PC-9 (cell line): ENCODE data around the gene ALDH2. TPM values are rescaled to one million over a fixed set of nuclear protein-coding genes. Genes with fewer than 3 reads are reported as not detected.

Experiments used
- BruUV-seq: library from RNA; stranded (reverse); fragments of 400-500 nt; replicated peaks from 2 replicates; lab custom pipeline; 2021; lab: Mats Ljungman, UMichigan
- CTCF ChIA-PET: fragments of 300-600 bp; sonication (Branson Sonifier 250); formaldehyde crosslinking; loops from one replicate; lab custom pipeline; 2022; ENCODE audit warnings: antibody characterized with exemption; lab: Charles Lee
- POLR2A ChIA-PET: fragments of 300-600 bp; sonication (Branson Sonifier 250); formaldehyde crosslinking; loops from one replicate; lab custom pipeline; 2022; ENCODE audit warnings: antibody characterized with exemption; ENCODE audit not compliant: unreplicated experiment; lab: Charles Lee
- DNase-seq, 2 experiments: peaks; one replicate each; pipeline versions ENCODE4 v3.0.0 to v3.0.0-alpha.2; 2015 to 2022; ENCODE audit warnings: mixed read lengths in 1 of 2
- H2AFZ ChIP-seq: fragments of 200-600 bp; sonication (generic); 2 replicates; pipeline ENCODE4 v1.8.1; 2017; ENCODE audit warnings: antibody characterized with exemption
- H3F3A ChIP-seq: fragments of 200-600 bp; sonication (generic); 2 replicates; pipeline ENCODE4 v1.8.1; 2017; ENCODE audit warnings: antibody characterized with exemption, mild to moderate bottlenecking, low read depth; ENCODE audit not compliant: insufficient read depth
- H3K27ac ChIP-seq: fragments of 200-600 bp; sonication (generic); 2 replicates; pipeline ENCODE4 v1.6.1; 2016; ENCODE audit warnings: mixed run types
- H3K27me3 ChIP-seq: fragments of 200-600 bp; sonication (generic); 2 replicates; pipeline ENCODE4 v1.6.1; 2016; ENCODE audit warnings: low read depth, mixed run types; ENCODE audit not compliant: insufficient read depth
- H3K36me3 ChIP-seq: fragments of 200-600 bp; sonication (generic); 2 replicates; pipeline ENCODE4 v1.6.1; 2016; ENCODE audit warnings: low read depth, mixed run types
- H3K4me1 ChIP-seq: fragments of 200-600 bp; sonication (generic); replicated peaks from 2 replicates; pipeline ENCODE4 v1.6.1; 2016; ENCODE audit warnings: mixed run types; ENCODE audit not compliant: insufficient read depth
- H3K4me2 ChIP-seq: fragments of 200-600 bp; sonication (generic); 2 replicates; pipeline ENCODE4 v1.6.1; 2017; ENCODE audit warnings: mixed run types
- H3K4me3 ChIP-seq: fragments of 200-600 bp; sonication (generic); 2 replicates; pipeline ENCODE4 v1.6.1; 2016; ENCODE audit warnings: mixed run types
- H3K79me2 ChIP-seq: fragments of 200-600 bp; sonication (generic); 2 replicates; pipeline ENCODE4 v1.6.1; 2017; ENCODE audit warnings: low read depth, mixed run types
- H3K9me2 ChIP-seq: fragments of 200-600 bp; sonication (generic); 2 replicates; pipeline ENCODE4 v1.8.1; 2017; ENCODE audit warnings: mild to moderate bottlenecking; ENCODE audit not compliant: insufficient read depth
- H3K9me3 ChIP-seq: fragments of 200-600 bp; sonication (generic); 2 replicates; pipeline ENCODE4 v1.8.1; 2016; ENCODE audit warnings: low read depth; ENCODE audit not compliant: insufficient read depth
- H4K20me1 ChIP-seq: fragments of 200-600 bp; sonication (generic); 2 replicates; pipeline ENCODE4 v1.8.1; 2017; ENCODE audit not compliant: insufficient read depth
- CTCF ChIP-seq: fragments of 200-600 bp; sonication (generic); conservative IDR thresholded peaks from 2 replicates; pipeline ENCODE4 v1.6.1; 2017; ENCODE audit warnings: mixed run types, antibody characterized with exemption, mild to moderate bottlenecking, moderate library complexity
- EZH2 ChIP-seq: fragments of 200-600 bp; sonication (generic); IDR thresholded peaks from 2 replicates; pipeline ENCODE4 v1.8.0; 2017; ENCODE audit warnings: antibody characterized with exemption, low read depth
- intact Hi-C: fragments of 100-400 bp; cut with micrococcal nuclease; formaldehyde crosslinking; loops from one replicate; pipeline ENCODE4 v1.10.0; 2022; ENCODE audit not compliant: unreplicated experiment
- total RNA-seq: library from RNA; stranded (reverse); gene quantifications from 2 replicates; pipeline ENCODE4 v1.2.3, GENCODE V29; 2021

Gene ALDH2
- total RNA-seq, 1 experiment from 2014 or later = 38.9 TPM

GRCh38 chr12:111826316-111826715 is 59.6 kb downstream of the ALDH2 start:
- H3F3A ChIP-seq = no peaks in the 10 kb centered on the region
- no peak for DNase-seq
- no TSS peak for BruUV-seq
- no peak overlapping the region for H3K4me3 ChIP-seq
- H3K36me3 ChIP-seq = no peaks in the 10 kb centered on the region
- peaks cover 15% of the 10 kb centered on the region; the same call in 1 of the 2 replicates for H3K27me3 ChIP-seq
- H3K4me2 ChIP-seq = no peak overlapping the region
- intact Hi-C loops = loop anchor here (10.0 kb wide), 1 partner anchor 558 kb away; the partner anchor contains the start of gene HECTD4
- H4K20me1 ChIP-seq = no peaks in the 10 kb centered on the region
- H3K4me1 ChIP-seq = 0 out of 2 replicates have a peak, but pooled peaks cover 6% of the 10 kb centered on the region
- ChIA-PET POLR2A (no interaction called here), CTCF (interaction anchor here (0.6 kb wide), 1 partner anchor 13 kb away, joined by 3 read pairs; no protein-coding TSS in a partner anchor)
- H3K79me2 ChIP-seq = no peaks in the 10 kb centered on the region
- H2AFZ ChIP-seq = no peak overlapping the region
- H3K27ac ChIP-seq = no peak overlapping the region
- H3K9me2 ChIP-seq = no peaks in the 10 kb centered on the region
- no peaks in the 10 kb centered on the region for H3K9me3 ChIP-seq
- no peak for TF ChIP-seq CTCF
- no peak for TF ChIP-seq EZH2

- TF ChIP-seq EZH2 (no peak), CTCF (no peak)
- no peak overlapping the region for H3K4me3 ChIP-seq
- POLR2A ChIA-PET = no interaction called here
- CTCF ChIA-PET = no interaction called here
- H3K4me1 ChIP-seq = 0 out of 2 replicates have a peak, but pooled peaks cover 6% of the 10 kb centered on the region
- H3K36me3 ChIP-seq = no peaks in the 10 kb centered on the region
- H3K4me2 ChIP-seq = no peak overlapping the region
- no peaks in the 10 kb centered on the region for H3K9me3 ChIP-seq
- no peaks in the 10 kb centered on the region for H3K9me2 ChIP-seq
- intact Hi-C loops = loop anchor here (10.0 kb wide), 1 partner anchor 558 kb away; the partner anchor contains the start of gene HECTD4
- H4K20me1 ChIP-seq = no peaks in the 10 kb centered on the region
- H3K27ac ChIP-seq = no peak overlapping the region
- no peaks in the 10 kb centered on the region for H3K79me2 ChIP-seq
- H2AFZ ChIP-seq = no peak overlapping the region
- DNase-seq = no peak
- no TSS peak for BruUV-seq
- no peaks in the 10 kb centered on the region for H3F3A ChIP-seq
- peaks cover 11% of the 10 kb centered on the region; the same call in 1 of the 2 replicates for H3K27me3 ChIP-seq
These were observed 60.3 kb downstream of the ALDH2 start for GRCh38 chr12:111826992-111827391.

GRCh38 chr12:111827907-111828306 is 61.2 kb downstream of the ALDH2 start:
- intact Hi-C loops = loop anchor here (10.0 kb wide), 1 partner anchor 557 kb away; the partner anchor contains the start of gene HECTD4
- no peaks in the 10 kb centered on the region for H3K9me2 ChIP-seq
- H3K4me3 ChIP-seq = no peak overlapping the region
- no peaks in the 10 kb centered on the region for H3F3A ChIP-seq
- DNase-seq = no peak
- TF ChIP-seq CTCF (no peak), EZH2 (no peak)
- ChIA-PET POLR2A (no interaction called here), CTCF (no interaction called here)
- no peaks in the 10 kb centered on the region for H3K9me3 ChIP-seq
- no peaks in the 10 kb centered on the region for H3K36me3 ChIP-seq
- H3K4me1 ChIP-seq = 0 out of 2 replicates have a peak, but pooled peaks cover 6% of the 10 kb centered on the region
- no peak overlapping the region; the same call in 1 of the 2 replicates for H2AFZ ChIP-seq
- H3K27me3 ChIP-seq = 0 out of 2 replicates have a peak, but pooled peaks cover 1% of the 10 kb centered on the region
- no peaks in the 10 kb centered on the region for H4K20me1 ChIP-seq
- H3K27ac ChIP-seq = no peak overlapping the region
- H3K79me2 ChIP-seq = no peaks in the 10 kb centered on the region
- H3K4me2 ChIP-seq = 0 out of 2 replicates have a peak overlapping the region, but pooled peaks have one; percentile 31
- BruUV-seq = no TSS peak
